Measurements from ENCODE around the gene GPATCH2.

GPATCH2 gene

DNA sequence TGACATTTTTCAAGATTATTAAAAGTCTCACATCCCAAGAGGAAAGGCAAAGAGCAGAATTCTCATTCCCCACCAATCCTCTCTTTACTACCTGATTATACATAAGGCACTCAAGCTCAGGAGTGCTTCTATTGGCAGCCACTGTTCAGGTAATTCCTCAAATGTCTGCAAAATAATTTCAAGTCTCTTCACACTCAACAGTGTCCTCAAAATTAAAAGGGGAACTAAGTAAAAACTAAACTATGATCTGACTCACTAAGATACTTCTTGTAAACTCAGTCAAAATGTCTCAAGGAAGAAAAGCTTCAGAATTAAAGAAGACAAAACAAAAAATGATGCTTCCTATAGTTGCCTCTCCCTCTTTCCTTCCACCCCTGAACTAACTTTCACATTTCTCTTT lies 135.6 kb downstream of the GPATCH2 start:
- no peaks in the 10 kb centered on the region for H3K27me3 ChIP-seq (ENCODE audit: insufficient read depth, low read depth)
- H3K4me1 ChIP-seq (ENCODE audit: low read depth, poor library complexity, severe bottlenecking) = no peaks in the 10 kb centered on the region
- no peak overlapping the region for H2AFZ ChIP-seq (ENCODE audit: low read depth)
- no peaks in the 10 kb centered on the region for H4K20me1 ChIP-seq (ENCODE audit: insufficient read depth)
- no peak overlapping the region for H3K9ac ChIP-seq
- H3K36me3 ChIP-seq (ENCODE audit: insufficient read depth) = no peaks in the 10 kb centered on the region
- no peak overlapping the region for H3K4me2 ChIP-seq
- no peaks in the 10 kb centered on the region for H3K79me2 ChIP-seq (ENCODE audit: insufficient read depth, low read depth)
- no peak overlapping the region for H3K4me3 ChIP-seq (IDR thresholded peaks at IDR 0.05; ENCODE audit: insufficient read depth, low read depth, low read length)
- no peak for TF ChIP-seq CTCF (conservative IDR thresholded peaks at IDR 0.05; ENCODE audit: low read depth, low read length)
- no peak overlapping the region for H3K27ac ChIP-seq

GRCh38 chr1:217494767-217495166 lies 136.1 kb downstream of the GPATCH2 start:
- H3K4me2 ChIP-seq = no peak overlapping the region
- no peaks in the 10 kb centered on the region for H3K79me2 ChIP-seq (ENCODE audit: insufficient read depth, low read depth)
- H4K20me1 ChIP-seq (ENCODE audit: insufficient read depth) = no peaks in the 10 kb centered on the region
- H2AFZ ChIP-seq (ENCODE audit: low read depth) = no peak overlapping the region
- no peak overlapping the region for H3K4me3 ChIP-seq (IDR thresholded peaks at IDR 0.05; ENCODE audit: insufficient read depth, low read depth, low read length)
- no peak overlapping the region for H3K9ac ChIP-seq
- H3K27me3 ChIP-seq (ENCODE audit: insufficient read depth, low read depth) = no peaks in the 10 kb centered on the region
- no peaks in the 10 kb centered on the region for H3K4me1 ChIP-seq (ENCODE audit: low read depth, poor library complexity, severe bottlenecking)
- no peak for TF ChIP-seq CTCF (conservative IDR thresholded peaks at IDR 0.05; ENCODE audit: low read depth, low read length)
- no peaks in the 10 kb centered on the region for H3K36me3 ChIP-seq (ENCODE audit: insufficient read depth)
- H3K27ac ChIP-seq = no peak overlapping the region

DNA sequence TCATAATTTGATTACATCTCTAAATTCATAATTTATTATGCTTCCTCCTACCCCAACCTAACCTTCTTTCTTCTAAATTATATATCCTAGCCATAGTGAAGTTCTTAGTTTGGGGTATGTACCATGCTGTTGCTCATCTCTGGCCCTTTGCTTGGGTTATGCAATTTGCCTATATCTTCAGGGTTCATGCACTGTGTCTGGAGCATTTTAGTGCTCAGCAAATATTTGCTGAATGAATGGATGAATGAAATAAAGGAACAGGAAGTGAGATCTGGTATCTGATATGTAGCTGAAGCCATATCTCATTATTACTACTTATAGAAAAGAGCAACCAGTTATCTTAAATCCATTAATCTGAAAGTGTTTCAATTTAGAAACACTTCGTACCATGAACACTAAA lies 137.6 kb downstream of the GPATCH2 start:
- no peak for TF ChIP-seq CTCF (conservative IDR thresholded peaks at IDR 0.05; ENCODE audit: low read depth, low read length)
- H2AFZ ChIP-seq (ENCODE audit: low read depth) = no peak overlapping the region
- no peaks in the 10 kb centered on the region for H3K36me3 ChIP-seq (ENCODE audit: insufficient read depth)
- H3K4me2 ChIP-seq = no peak overlapping the region
- no peak overlapping the region for H3K9ac ChIP-seq
- no peaks in the 10 kb centered on the region for H3K79me2 ChIP-seq (ENCODE audit: insufficient read depth, low read depth)
- H4K20me1 ChIP-seq (ENCODE audit: insufficient read depth) = no peaks in the 10 kb centered on the region
- no peak overlapping the region for H3K4me3 ChIP-seq (IDR thresholded peaks at IDR 0.05; ENCODE audit: insufficient read depth, low read depth, low read length)
- H3K4me1 ChIP-seq (ENCODE audit: low read depth, poor library complexity, severe bottlenecking) = no peaks in the 10 kb centered on the region
- H3K27me3 ChIP-seq (ENCODE audit: insufficient read depth, low read depth) = no peaks in the 10 kb centered on the region
- no peak overlapping the region for H3K27ac ChIP-seq

- Histone ChIP-seq H4K20me1 (ENCODE audit: insufficient read depth) (no peaks in the 10 kb centered on the region), H3K4me1 (ENCODE audit: low read depth, poor library complexity, severe bottlenecking) (no peaks in the 10 kb centered on the region), H3K36me3 (ENCODE audit: insufficient read depth) (no peaks in the 10 kb centered on the region), H3K27me3 (ENCODE audit: insufficient read depth, low read depth) (no peaks in the 10 kb centered on the region), H3K27ac (no peak overlapping the region), H3K9ac (no peak overlapping the region), H3K4me2 (no peak overlapping the region), H3K79me2 (ENCODE audit: insufficient read depth, low read depth) (no peaks in the 10 kb centered on the region), H2AFZ (ENCODE audit: low read depth) (no peak overlapping the region), H3K4me3 (IDR thresholded peaks at IDR 0.05; ENCODE audit: insufficient read depth, low read depth, low read length) (no peak overlapping the region)
- no peak for TF ChIP-seq CTCF (conservative IDR thresholded peaks at IDR 0.05; ENCODE audit: low read depth, low read length)
Observed at GRCh38 chr1:217484871-217485270, 146.0 kb downstream of the GPATCH2 start.

Data from KMS-11 (cell line).